Hepatocyte (in vitro differentiated cells): ENCODE results near the gene MRTFA.

Experiments used
- EZH2 ChIP-seq: fragments of 200-600 bp; sonication (generic); IDR thresholded peaks from 2 replicates; pipeline ENCODE4 v1.6.1; 2016; ENCODE audit warnings: antibody characterized with exemption, mild to moderate bottlenecking, borderline replicate concordance
- EZH2phosphoT487 ChIP-seq: fragments of 200-600 bp; sonication (generic); IDR thresholded peaks from one replicate; pipeline ENCODE4 v1.6.1; 2018; ENCODE audit warnings: antibody characterized with exemption, mild to moderate bottlenecking, low read depth, moderate library complexity; ENCODE audit not compliant: unreplicated experiment, severe bottlenecking
- TF ChIP-seq, protein P1 (sequence below): fragments of 200-600 bp; sonication (generic); IDR thresholded peaks from 2 replicates; pipeline ENCODE4 v1.5.1; 2016; ENCODE audit warnings: antibody characterized with exemption, mild to moderate bottlenecking; ENCODE audit not compliant: poor library complexity

DNA sequence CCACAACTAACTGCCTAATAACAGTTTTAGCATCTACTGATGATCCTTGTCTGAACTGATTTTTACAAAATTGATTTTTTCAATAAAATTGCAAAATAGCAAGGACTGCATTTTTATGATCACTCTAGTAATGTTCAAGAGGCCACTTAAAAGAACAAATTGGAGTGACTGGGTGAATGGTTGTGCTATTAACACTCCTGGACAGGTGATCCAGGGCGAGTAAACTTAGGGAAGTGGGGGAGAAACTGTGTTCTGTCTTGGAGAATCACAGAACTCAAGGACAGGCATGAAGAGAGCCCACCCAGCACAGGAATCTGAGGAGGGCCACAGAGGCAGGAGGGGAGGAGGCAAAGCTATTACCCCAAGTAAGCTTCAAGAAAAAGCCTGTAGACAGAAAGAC is 190.3 kb downstream of the MRTFA start:
- TF ChIP-seq, protein P1, sequence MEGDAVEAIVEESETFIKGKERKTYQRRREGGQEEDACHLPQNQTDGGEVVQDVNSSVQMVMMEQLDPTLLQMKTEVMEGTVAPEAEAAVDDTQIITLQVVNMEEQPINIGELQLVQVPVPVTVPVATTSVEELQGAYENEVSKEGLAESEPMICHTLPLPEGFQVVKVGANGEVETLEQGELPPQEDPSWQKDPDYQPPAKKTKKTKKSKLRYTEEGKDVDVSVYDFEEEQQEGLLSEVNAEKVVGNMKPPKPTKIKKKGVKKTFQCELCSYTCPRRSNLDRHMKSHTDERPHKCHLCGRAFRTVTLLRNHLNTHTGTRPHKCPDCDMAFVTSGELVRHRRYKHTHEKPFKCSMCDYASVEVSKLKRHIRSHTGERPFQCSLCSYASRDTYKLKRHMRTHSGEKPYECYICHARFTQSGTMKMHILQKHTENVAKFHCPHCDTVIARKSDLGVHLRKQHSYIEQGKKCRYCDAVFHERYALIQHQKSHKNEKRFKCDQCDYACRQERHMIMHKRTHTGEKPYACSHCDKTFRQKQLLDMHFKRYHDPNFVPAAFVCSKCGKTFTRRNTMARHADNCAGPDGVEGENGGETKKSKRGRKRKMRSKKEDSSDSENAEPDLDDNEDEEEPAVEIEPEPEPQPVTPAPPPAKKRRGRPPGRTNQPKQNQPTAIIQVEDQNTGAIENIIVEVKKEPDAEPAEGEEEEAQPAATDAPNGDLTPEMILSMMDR = no peak
- TF ChIP-seq EZH2 (no peak), EZH2phosphoT487 (no peak)
